GM23338 (cell line): Measurements from ENCODE around the gene HECTD1. TPM values are rescaled to one million over a fixed set of nuclear protein-coding genes. Genes with fewer than 3 reads are reported as not detected.

Source experiments
- ATAC-seq: fragments of 200-7000 bp; cut with Tn5 transposase; 3 replicates; pipeline ENCODE4 v1.9.1; 2020
- DNase-seq: peaks from one replicate; pipeline ENCODE4 v3.0.0-alpha.2; 2015; ENCODE audit warnings: low spot score
- H2AFZ ChIP-seq: fragments of 200-600 bp; sonication (generic); 2 replicates; pipeline ENCODE4 v1.8.0; 2016; ENCODE audit warnings: antibody characterized with exemption, mild to moderate bottlenecking, moderate library complexity
- H3F3A ChIP-seq: fragments of 200-600 bp; sonication (generic); replicated peaks from 2 replicates; pipeline ENCODE4 v1.8.0; 2017; ENCODE audit warnings: antibody characterized with exemption, mixed run types, low read depth
- H3K27ac ChIP-seq: fragments of 200-600 bp; sonication (generic); 2 replicates; pipeline ENCODE4 v1.6.1; 2016; ENCODE audit warnings: low read depth
- H3K27me3 ChIP-seq: fragments of 200-600 bp; sonication (generic); 2 replicates; pipeline ENCODE4 v1.8.0; 2016; ENCODE audit warnings: mild to moderate bottlenecking, mixed run types, moderate library complexity; ENCODE audit not compliant: insufficient read depth
- H3K36me3 ChIP-seq: fragments of 200-600 bp; sonication (generic); 2 replicates; pipeline ENCODE4 v1.8.0; 2016; ENCODE audit warnings: mild to moderate bottlenecking; ENCODE audit not compliant: insufficient read depth
- H3K4me1 ChIP-seq: fragments of 200-600 bp; sonication (generic); 2 replicates; pipeline ENCODE4 v1.8.0; 2016; ENCODE audit warnings: mild to moderate bottlenecking, moderate library complexity; ENCODE audit not compliant: insufficient read depth
- H3K4me2 ChIP-seq: fragments of 200-600 bp; sonication (generic); 2 replicates; pipeline ENCODE4 v1.7.1; 2017; ENCODE audit warnings: mixed run types
- H3K4me3 ChIP-seq: fragments of 200-600 bp; sonication (generic); 2 replicates; pipeline ENCODE4 v1.6.1; 2016; ENCODE audit warnings: mixed run types
- H3K79me2 ChIP-seq: fragments of 200-600 bp; sonication (generic); replicated peaks from 2 replicates; pipeline ENCODE4 v1.8.0; 2017; ENCODE audit warnings: mild to moderate bottlenecking; ENCODE audit not compliant: insufficient read depth
- H3K9me2 ChIP-seq: fragments of 200-600 bp; sonication (generic); 2 replicates; pipeline ENCODE4 v1.8.0; 2017; ENCODE audit not compliant: insufficient read depth
- H4K20me1 ChIP-seq: fragments of 200-600 bp; sonication (generic); replicated peaks from 2 replicates; pipeline ENCODE4 v1.8.0; 2017; ENCODE audit warnings: mild to moderate bottlenecking; ENCODE audit not compliant: insufficient read depth
- H3K27ac Mint-ChIP-seq: 2 replicates; pipeline ENCODE4 v1.8.0; 2020; ENCODE audit warnings: inconsistent platforms, mild to moderate bottlenecking, moderate library complexity, mixed read lengths
- H3K27me3 Mint-ChIP-seq: 3 replicates; pipeline ENCODE4 v1.8.0; 2022; ENCODE audit warnings: low read depth, mild to moderate bottlenecking, moderate library complexity, mixed read lengths, inconsistent platforms; ENCODE audit not compliant: insufficient read depth, poor library complexity
- H3K36me3 Mint-ChIP-seq: 3 replicates; pipeline ENCODE4 v1.8.0; 2021; ENCODE audit warnings: low read depth, mild to moderate bottlenecking, inconsistent platforms, moderate library complexity, mixed read lengths
- H3K4me1 Mint-ChIP-seq: 3 replicates; pipeline ENCODE4 v1.8.0; 2020; ENCODE audit warnings: mild to moderate bottlenecking, inconsistent platforms, mixed read lengths
- H3K4me3 Mint-ChIP-seq: 3 replicates; pipeline ENCODE4 v1.8.0; 2021; ENCODE audit warnings: moderate library complexity, mild to moderate bottlenecking, inconsistent platforms, mixed read lengths
- H3K9me3 Mint-ChIP-seq: 3 replicates; pipeline ENCODE4 v1.8.0; 2020; ENCODE audit warnings: moderate library complexity, mild to moderate bottlenecking, inconsistent platforms, mixed read lengths
- CREB1 ChIP-seq: fragments of 250-450 bp; sonication (Bioruptor Pico); IDR thresholded peaks from 2 replicates; pipeline ENCODE4 v1.5.0; 2020; ENCODE audit warnings: low read depth, mild to moderate bottlenecking, moderate library complexity
- ETS1 ChIP-seq: IDR thresholded peaks from 2 replicates; pipeline ENCODE4 v1.6.1; 2016; ENCODE audit warnings: antibody characterized with exemption
- EZH2 ChIP-seq: fragments of 200-600 bp; sonication (generic); IDR thresholded peaks from one replicate; pipeline ENCODE4 v1.8.0; 2017; ENCODE audit warnings: antibody characterized with exemption, mild to moderate bottlenecking, low read depth; ENCODE audit not compliant: unreplicated experiment
- EZH2phosphoT487 ChIP-seq: fragments of 200-600 bp; sonication (generic); IDR thresholded peaks from one replicate; pipeline ENCODE4 v1.8.1; 2018; ENCODE audit warnings: antibody characterized with exemption; ENCODE audit not compliant: unreplicated experiment
- JUNB ChIP-seq: IDR thresholded peaks from one replicate; pipeline ENCODE4 v1.6.1; 2016; ENCODE audit warnings: antibody characterized with exemption; ENCODE audit not compliant: unreplicated experiment
- NANOG ChIP-seq: IDR thresholded peaks from 2 replicates; pipeline ENCODE4 v1.6.1; 2016; ENCODE audit warnings: antibody characterized with exemption, borderline replicate concordance
- POLR2AphosphoS5 ChIP-seq: IDR thresholded peaks from 2 replicates; pipeline ENCODE4 v1.6.1; 2016; ENCODE audit warnings: antibody characterized with exemption, low read depth
- STAT1 ChIP-seq: IDR thresholded peaks from one replicate; pipeline ENCODE4 v1.6.1; 2016; ENCODE audit warnings: antibody characterized with exemption; ENCODE audit not compliant: unreplicated experiment
- ZNF114 ChIP-seq: fragments of 250-450 bp; sonication (Bioruptor Pico); IDR thresholded peaks from 2 replicates; pipeline ENCODE4 v1.5.0; 2020; ENCODE audit warnings: mild to moderate bottlenecking, moderate library complexity
- ZNF331 ChIP-seq: fragments of 250-450 bp; sonication (Bioruptor Pico); IDR thresholded peaks from 2 replicates; pipeline ENCODE4 v1.5.0; 2020; ENCODE audit warnings: low read depth, mild to moderate bottlenecking, moderate library complexity
- polyA plus RNA-seq: library from polyadenylated mRNA; unstranded; fragments of >200 nt; fragmentation: Nextera tagmentation; extraction: Ambion mirVana; gene quantifications from 2 replicates; pipeline ENCODE4 v1.2.1, GENCODE V29; 2016
- total RNA-seq: library from RNA; depleted of rRNA; stranded (reverse); fragments of >200 nt; shearing (Covaris generic); gene quantifications from 2 replicates; pipeline ENCODE4 v1.2.3, GENCODE V29; 2014
- TF ChIP-seq, protein P1 (sequence below): fragments of 250-450 bp; sonication (Bioruptor Pico); IDR thresholded peaks from 2 replicates; pipeline ENCODE4 v1.5.0; 2020; ENCODE audit warnings: mild to moderate bottlenecking, moderate library complexity
- TF ChIP-seq, protein P2 (sequence below), 2 experiments: fragments of 200-600 bp in 1 of 2; sonication (generic) in 1 of 2; conservative IDR thresholded peaks; 2 replicates each; pipeline versions ENCODE4 v1.5.1 to v1.6.1; 2016 to 2017; ENCODE audit warnings: antibody characterized with exemption in 2 of 2, low read depth in 2 of 2, mild to moderate bottlenecking in 2 of 2, moderate library complexity in 1 of 2
- TF ChIP-seq, protein P3 (sequence below): IDR thresholded peaks from one replicate; pipeline ENCODE4 v1.6.1; 2018; ENCODE audit warnings: antibody characterized with exemption; ENCODE audit not compliant: unreplicated experiment

HECTD1 gene
- total and polyA plus RNA-seq, 2 experiments from 2014 or later: 42.1 to 132 TPM

DNA sequence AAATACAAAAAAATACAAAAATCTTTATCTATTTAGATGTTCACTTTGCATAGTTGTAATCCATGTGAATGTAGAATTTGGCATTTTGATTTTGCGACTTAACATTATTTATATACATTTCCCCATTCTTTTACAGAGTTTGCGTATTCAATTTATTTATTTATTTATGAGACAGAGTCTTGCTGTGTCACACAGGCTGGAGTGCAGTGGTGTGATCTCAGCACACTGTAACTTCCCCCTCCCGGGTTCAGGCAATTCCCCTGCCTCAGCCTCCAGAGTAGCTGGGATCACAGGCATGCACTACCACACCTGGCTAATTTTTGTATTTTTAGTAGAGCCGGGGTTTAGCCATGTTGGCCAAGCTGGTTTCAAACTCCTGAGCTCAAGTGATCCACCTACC lies 156.1 kb downstream of the HECTD1 start:
- no peaks in the 10 kb centered on the region for H3K9me3 Mint-ChIP-seq
- ATAC-seq: no peak
- Histone ChIP-seq H3K4me1 (no peaks in the 10 kb centered on the region), H3K27me3 (no peaks in the 10 kb centered on the region), H3K9me2 (no peaks in the 10 kb centered on the region), H3K79me2 (0 out of 2 replicates have a peak, but pooled peaks cover 14% of the 10 kb centered on the region), H3K27ac (no peak overlapping the region), H2AFZ (no peak overlapping the region), H4K20me1 (no peaks in the 10 kb centered on the region), H3K4me2 (no peak overlapping the region), H3F3A (no peaks in the 10 kb centered on the region), H3K4me3 (no peak overlapping the region), H3K36me3 (no peaks in the 10 kb centered on the region)
- no peak overlapping the region for H3K4me3 Mint-ChIP-seq
- TF ChIP-seq ZNF331 (CRISPR knock-in tag) (no peak), JUNB (no peak), POLR2AphosphoS5 (no peak), ZNF114 (CRISPR knock-in tag) (no peak), STAT1 (no peak), EZH2 (no peak), CREB1 (CRISPR knock-in tag) (no peak), ETS1 (no peak), EZH2phosphoT487 (no peak), NANOG (no peak)
- TF ChIP-seq, protein P1, sequence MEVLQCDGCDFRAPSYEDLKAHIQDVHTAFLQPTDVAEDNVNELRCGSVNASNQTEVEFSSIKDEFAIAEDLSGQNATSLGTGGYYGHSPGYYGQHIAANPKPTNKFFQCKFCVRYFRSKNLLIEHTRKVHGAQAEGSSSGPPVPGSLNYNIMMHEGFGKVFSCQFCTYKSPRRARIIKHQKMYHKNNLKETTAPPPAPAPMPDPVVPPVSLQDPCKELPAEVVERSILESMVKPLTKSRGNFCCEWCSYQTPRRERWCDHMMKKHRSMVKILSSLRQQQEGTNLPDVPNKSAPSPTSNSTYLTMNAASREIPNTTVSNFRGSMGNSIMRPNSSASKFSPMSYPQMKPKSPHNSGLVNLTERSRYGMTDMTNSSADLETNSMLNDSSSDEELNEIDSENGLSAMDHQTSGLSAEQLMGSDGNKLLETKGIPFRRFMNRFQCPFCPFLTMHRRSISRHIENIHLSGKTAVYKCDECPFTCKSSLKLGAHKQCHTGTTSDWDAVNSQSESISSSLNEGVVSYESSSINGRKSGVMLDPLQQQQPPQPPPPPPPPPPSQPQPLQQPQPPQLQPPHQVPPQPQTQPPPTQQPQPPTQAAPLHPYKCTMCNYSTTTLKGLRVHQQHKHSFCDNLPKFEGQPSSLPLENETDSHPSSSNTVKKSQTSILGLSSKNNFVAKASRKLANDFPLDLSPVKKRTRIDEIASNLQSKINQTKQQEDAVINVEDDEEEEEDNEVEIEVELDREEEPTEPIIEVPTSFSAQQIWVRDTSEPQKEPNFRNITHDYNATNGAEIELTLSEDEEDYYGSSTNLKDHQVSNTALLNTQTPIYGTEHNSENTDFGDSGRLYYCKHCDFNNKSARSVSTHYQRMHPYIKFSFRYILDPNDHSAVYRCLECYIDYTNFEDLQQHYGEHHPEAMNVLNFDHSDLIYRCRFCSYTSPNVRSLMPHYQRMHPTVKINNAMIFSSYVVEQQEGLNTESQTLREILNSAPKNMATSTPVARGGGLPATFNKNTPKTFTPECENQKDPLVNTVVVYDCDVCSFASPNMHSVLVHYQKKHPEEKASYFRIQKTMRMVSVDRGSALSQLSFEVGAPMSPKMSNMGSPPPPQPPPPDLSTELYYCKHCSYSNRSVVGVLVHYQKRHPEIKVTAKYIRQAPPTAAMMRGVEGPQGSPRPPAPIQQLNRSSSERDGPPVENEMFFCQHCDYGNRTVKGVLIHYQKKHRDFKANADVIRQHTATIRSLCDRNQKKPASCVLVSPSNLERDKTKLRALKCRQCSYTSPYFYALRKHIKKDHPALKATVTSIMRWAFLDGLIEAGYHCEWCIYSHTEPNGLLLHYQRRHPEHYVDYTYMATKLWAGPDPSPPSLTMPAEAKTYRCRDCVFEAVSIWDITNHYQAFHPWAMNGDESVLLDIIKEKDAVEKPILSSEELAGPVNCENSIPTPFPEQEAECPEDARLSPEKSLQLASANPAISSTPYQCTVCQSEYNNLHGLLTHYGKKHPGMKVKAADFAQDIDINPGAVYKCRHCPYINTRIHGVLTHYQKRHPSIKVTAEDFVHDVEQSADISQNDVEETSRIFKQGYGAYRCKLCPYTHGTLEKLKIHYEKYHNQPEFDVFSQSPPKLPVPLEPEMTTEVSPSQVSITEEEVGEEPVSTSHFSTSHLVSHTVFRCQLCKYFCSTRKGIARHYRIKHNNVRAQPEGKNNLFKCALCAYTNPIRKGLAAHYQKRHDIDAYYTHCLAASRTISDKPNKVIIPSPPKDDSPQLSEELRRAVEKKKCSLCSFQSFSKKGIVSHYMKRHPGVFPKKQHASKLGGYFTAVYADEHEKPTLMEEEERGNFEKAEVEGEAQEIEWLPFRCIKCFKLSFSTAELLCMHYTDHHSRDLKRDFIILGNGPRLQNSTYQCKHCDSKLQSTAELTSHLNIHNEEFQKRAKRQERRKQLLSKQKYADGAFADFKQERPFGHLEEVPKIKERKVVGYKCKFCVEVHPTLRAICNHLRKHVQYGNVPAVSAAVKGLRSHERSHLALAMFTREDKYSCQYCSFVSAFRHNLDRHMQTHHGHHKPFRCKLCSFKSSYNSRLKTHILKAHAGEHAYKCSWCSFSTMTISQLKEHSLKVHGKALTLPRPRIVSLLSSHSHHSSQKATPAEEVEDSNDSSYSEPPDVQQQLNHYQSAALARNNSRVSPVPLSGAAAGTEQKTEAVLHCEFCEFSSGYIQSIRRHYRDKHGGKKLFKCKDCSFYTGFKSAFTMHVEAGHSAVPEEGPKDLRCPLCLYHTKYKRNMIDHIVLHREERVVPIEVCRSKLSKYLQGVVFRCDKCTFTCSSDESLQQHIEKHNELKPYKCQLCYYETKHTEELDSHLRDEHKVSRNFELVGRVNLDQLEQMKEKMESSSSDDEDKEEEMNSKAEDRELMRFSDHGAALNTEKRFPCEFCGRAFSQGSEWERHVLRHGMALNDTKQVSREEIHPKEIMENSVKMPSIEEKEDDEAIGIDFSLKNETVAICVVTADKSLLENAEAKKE (CRISPR knock-in tag): no peak
- TF ChIP-seq, protein P2, sequence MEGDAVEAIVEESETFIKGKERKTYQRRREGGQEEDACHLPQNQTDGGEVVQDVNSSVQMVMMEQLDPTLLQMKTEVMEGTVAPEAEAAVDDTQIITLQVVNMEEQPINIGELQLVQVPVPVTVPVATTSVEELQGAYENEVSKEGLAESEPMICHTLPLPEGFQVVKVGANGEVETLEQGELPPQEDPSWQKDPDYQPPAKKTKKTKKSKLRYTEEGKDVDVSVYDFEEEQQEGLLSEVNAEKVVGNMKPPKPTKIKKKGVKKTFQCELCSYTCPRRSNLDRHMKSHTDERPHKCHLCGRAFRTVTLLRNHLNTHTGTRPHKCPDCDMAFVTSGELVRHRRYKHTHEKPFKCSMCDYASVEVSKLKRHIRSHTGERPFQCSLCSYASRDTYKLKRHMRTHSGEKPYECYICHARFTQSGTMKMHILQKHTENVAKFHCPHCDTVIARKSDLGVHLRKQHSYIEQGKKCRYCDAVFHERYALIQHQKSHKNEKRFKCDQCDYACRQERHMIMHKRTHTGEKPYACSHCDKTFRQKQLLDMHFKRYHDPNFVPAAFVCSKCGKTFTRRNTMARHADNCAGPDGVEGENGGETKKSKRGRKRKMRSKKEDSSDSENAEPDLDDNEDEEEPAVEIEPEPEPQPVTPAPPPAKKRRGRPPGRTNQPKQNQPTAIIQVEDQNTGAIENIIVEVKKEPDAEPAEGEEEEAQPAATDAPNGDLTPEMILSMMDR (conservative IDR thresholded peaks at IDR 0.05; ENCODE audit: low read depth in 2 of 2): no peak
- TF ChIP-seq, protein P3, sequence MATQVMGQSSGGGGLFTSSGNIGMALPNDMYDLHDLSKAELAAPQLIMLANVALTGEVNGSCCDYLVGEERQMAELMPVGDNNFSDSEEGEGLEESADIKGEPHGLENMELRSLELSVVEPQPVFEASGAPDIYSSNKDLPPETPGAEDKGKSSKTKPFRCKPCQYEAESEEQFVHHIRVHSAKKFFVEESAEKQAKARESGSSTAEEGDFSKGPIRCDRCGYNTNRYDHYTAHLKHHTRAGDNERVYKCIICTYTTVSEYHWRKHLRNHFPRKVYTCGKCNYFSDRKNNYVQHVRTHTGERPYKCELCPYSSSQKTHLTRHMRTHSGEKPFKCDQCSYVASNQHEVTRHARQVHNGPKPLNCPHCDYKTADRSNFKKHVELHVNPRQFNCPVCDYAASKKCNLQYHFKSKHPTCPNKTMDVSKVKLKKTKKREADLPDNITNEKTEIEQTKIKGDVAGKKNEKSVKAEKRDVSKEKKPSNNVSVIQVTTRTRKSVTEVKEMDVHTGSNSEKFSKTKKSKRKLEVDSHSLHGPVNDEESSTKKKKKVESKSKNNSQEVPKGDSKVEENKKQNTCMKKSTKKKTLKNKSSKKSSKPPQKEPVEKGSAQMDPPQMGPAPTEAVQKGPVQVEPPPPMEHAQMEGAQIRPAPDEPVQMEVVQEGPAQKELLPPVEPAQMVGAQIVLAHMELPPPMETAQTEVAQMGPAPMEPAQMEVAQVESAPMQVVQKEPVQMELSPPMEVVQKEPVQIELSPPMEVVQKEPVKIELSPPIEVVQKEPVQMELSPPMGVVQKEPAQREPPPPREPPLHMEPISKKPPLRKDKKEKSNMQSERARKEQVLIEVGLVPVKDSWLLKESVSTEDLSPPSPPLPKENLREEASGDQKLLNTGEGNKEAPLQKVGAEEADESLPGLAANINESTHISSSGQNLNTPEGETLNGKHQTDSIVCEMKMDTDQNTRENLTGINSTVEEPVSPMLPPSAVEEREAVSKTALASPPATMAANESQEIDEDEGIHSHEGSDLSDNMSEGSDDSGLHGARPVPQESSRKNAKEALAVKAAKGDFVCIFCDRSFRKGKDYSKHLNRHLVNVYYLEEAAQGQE: no peak
- no peaks in the 10 kb centered on the region for H3K27me3 Mint-ChIP-seq
- H3K36me3 Mint-ChIP-seq: no peaks in the 10 kb centered on the region; the same call in 2 of the 3 replicates
- H3K4me1 Mint-ChIP-seq: no peaks in the 10 kb centered on the region; the same call in 2 of the 3 replicates
- DNase-seq: no peak
- H3K27ac Mint-ChIP-seq: no peak overlapping the region
